ENCODE measurements around the gene STYXL2. TPM values are rescaled to one million over a fixed set of nuclear protein-coding genes. Genes with fewer than 3 reads are reported as not detected.

The STYXL2 gene
- total RNA-seq, 4 donors from 2014 or later = 63.7 to 159 (median 89.1) TPM

DNA sequence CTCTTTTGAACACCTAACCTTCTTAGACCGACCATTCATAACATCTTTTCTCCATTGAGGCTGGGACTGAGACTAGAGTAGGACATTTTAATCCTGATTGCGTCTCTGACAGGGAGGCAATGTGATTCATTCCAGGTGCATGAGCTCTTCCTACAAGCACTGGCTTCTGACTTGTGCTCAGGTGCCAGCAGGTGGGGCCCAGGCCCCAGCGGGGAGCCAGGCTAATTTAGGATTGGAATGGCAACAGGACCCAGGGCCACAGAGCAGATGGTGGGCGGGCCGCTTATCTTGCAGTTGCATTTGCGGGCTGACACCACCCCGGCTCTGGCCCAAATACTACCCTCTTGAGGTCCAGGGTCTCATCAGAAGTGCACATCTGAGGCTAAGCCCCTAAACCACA, 7.8 kb upstream of the STYXL2 start:
- Histone ChIP-seq H3K27ac (peak overlapping the region; percentile 5 to 66 (median 35)), H3K4me1 (peaks cover 22 to 29% of the 10 kb centered on the region in 2 donors), H3K27me3 (no peaks in the 10 kb centered on the region), H3K36me3 (no peaks in the 10 kb centered on the region), H3K9me3 (no peaks in the 10 kb centered on the region), H3K4me3 (no peak overlapping the region)
- in situ Hi-C loops (cut with MboI; ENCODE audit: low sequenced_read_pairs in 4 of 4) = no loop called here
- no peak for TF ChIP-seq POLR2A (IDR thresholded peaks at IDR 0.05)
- TF ChIP-seq, protein P1, sequence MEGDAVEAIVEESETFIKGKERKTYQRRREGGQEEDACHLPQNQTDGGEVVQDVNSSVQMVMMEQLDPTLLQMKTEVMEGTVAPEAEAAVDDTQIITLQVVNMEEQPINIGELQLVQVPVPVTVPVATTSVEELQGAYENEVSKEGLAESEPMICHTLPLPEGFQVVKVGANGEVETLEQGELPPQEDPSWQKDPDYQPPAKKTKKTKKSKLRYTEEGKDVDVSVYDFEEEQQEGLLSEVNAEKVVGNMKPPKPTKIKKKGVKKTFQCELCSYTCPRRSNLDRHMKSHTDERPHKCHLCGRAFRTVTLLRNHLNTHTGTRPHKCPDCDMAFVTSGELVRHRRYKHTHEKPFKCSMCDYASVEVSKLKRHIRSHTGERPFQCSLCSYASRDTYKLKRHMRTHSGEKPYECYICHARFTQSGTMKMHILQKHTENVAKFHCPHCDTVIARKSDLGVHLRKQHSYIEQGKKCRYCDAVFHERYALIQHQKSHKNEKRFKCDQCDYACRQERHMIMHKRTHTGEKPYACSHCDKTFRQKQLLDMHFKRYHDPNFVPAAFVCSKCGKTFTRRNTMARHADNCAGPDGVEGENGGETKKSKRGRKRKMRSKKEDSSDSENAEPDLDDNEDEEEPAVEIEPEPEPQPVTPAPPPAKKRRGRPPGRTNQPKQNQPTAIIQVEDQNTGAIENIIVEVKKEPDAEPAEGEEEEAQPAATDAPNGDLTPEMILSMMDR (IDR thresholded peaks at IDR 0.05 in 4 of 5, conservative IDR thresholded peaks at IDR 0.05 in 1 of 5) = peak in 1 of 5 experiments; percentile 14
- intact Hi-C loops (cut with DNase I; ENCODE audit: low total_unique reads) = no loop called here
- ATAC-seq (peak in 1 of 2 donors; percentile 48), DNase-seq (no peak)

DNA sequence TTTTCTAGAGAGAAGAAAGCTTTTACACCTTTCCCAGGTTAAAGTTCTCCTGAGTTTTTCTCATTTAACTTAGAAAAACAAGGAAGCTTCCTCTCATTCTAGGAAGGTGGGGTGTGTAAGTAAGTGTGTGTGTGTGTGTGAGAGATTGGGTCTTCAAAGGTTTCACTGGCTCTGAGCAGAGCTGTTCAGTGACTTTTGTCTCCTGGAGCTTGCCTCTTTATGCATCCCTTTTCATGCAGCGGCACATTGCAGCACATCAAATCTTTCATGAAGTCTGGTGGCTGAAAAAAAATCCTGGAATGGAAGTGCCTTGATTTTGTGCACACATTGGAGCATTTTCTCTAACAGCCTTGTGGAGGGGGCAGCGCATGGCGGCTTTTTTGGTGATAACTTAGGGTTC, 7.1 kb upstream of the STYXL2 start:
- Histone ChIP-seq H3K4me1 (peaks cover 22 to 33% of the 10 kb centered on the region in 2 donors), H3K9me3 (no peaks in the 10 kb centered on the region), H3K27me3 (no peaks in the 10 kb centered on the region), H3K27ac (peak overlapping the region in 1 of 4 donors; percentile 66), H3K4me3 (no peak overlapping the region), H3K36me3 (no peaks in the 10 kb centered on the region)
- in situ Hi-C loops (cut with MboI; ENCODE audit: low sequenced_read_pairs in 4 of 4) (no loop called here), intact Hi-C loops (cut with DNase I; ENCODE audit: low total_unique reads) (no loop called here)
- no peak for ATAC-seq
- DNase-seq = no peak
- TF ChIP-seq POLR2A (IDR thresholded peaks at IDR 0.05) = no peak
- TF ChIP-seq, protein P1 (IDR thresholded peaks at IDR 0.05 in 4 of 5, conservative IDR thresholded peaks at IDR 0.05 in 1 of 5) = no peak

DNA sequence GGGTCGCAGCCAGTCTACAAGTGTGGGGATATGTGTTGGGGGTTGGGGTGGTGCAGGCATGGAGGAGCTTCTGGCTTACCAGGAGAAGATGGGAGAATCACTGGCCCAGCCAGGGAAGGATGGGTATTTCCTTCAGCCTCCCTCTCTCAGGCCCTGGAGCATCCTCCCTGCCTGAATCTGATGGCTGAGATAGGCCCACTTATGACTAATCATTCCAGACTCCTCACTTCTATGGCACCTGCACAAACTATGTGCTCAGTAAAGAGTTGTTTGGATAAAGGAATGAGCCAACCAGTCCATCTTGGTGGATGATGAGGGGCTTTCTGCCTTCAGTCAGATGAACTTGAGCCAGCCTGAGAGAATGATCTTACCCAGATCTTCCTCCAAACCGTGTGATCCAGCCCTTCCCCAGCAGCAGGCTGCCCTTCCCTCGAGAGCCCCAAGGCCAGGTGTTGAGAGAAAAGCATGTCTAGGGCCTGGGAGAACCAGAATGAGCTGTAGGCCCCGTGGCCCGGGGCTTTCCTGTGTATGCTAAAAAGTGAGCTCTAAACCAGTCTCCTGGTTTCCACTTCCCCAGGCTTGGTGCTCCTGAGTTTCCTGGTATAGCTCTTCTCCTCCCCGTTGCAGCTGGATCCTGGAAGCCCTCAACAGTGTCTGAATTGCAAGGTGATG, 5.0 kb upstream of the STYXL2 start:
- intact Hi-C loops (cut with DNase I; ENCODE audit: low total_unique reads) (no loop called here), in situ Hi-C loops (cut with MboI; ENCODE audit: low sequenced_read_pairs in 4 of 4) (no loop called here)

DNA sequence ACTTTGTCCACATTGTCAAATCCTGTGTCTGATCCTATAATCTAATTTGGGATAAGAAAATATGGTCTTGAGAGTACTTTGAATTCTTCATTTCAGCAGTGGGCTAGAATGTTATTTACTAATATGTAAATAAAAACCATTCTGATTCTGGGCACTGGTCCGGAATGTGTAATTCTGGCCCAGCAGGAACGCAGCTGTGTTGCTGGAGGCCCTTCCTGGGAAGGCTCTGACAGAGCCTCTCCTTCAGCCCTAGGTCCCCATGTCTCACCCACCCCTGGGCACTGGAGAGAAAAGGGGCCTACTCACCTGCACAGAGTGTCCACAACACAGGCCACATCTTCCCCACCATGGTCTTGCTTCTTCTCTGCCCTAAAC, 3.9 kb upstream of the STYXL2 start:
- no peak for TF ChIP-seq POLR2A (IDR thresholded peaks at IDR 0.05)
- TF ChIP-seq, protein P1 (IDR thresholded peaks at IDR 0.05 in 4 of 5, conservative IDR thresholded peaks at IDR 0.05 in 1 of 5) = no peak
- Histone ChIP-seq H3K27me3 (no peaks in the 10 kb centered on the region), H3K4me1 (peaks cover 28 to 44% of the 10 kb centered on the region in 2 donors), H3K27ac (peak overlapping the region in 3 of 4 donors; percentile 21 to 48 (median 24)), H3K4me3 (no peak overlapping the region), H3K9me3 (no peaks in the 10 kb centered on the region), H3K36me3 (no peaks in the 10 kb centered on the region)
- ATAC-seq = no peak
- in situ Hi-C loops (cut with MboI; ENCODE audit: low sequenced_read_pairs in 4 of 4) = no loop called here
- intact Hi-C loops (cut with DNase I; ENCODE audit: low total_unique reads) = loop anchor here (5.0 kb wide), 1 partner anchor 47 kb away; no protein-coding TSS in a partner anchor
- DNase-seq = no peak

More for the DNA sequence above, 5.0 kb upstream of the STYXL2 start:
- H3K9me3 ChIP-seq = no peaks in the 10 kb centered on the region
- no peak for ATAC-seq
- DNase-seq = no peak
- H3K27ac ChIP-seq = no peak overlapping the region
- H3K4me3 ChIP-seq = no peak overlapping the region
- H3K4me1 ChIP-seq = peaks cover 29 to 39% of the 10 kb centered on the region in 2 donors
- no peaks in the 10 kb centered on the region for H3K36me3 ChIP-seq
- H3K27me3 ChIP-seq = no peaks in the 10 kb centered on the region
- TF ChIP-seq, protein P1 (IDR thresholded peaks at IDR 0.05 in 4 of 5, conservative IDR thresholded peaks at IDR 0.05 in 1 of 5) = no peak
- TF ChIP-seq POLR2A (IDR thresholded peaks at IDR 0.05) = no peak
